Motor neuron (in vitro differentiated cells): ENCODE measurements around the gene FOXN3. TPM values are rescaled to one million over a fixed set of nuclear protein-coding genes. Genes with fewer than 3 reads are reported as not detected.
"Not testable (repeated sequence)": the region's sequence is repeated elsewhere in the genome, so short reads cannot be mapped to it uniquely, and the experiment has no call there.

Experiments used
- ATAC-seq, 8 experiments: fragments of 200-7000 bp; cut with Tn5 transposase; replicated peaks in 6 of 8; 2 replicates each; pipeline ENCODE4 v1.8.0; 2021; ENCODE audit warnings: mild to moderate bottlenecking in 8 of 8, moderate library complexity in 8 of 8
- H3K27ac ChIP-seq, 2 donors: fragments of 250-450 bp; sonication (Bioruptor Pico); 2 replicates each; pipeline ENCODE4 v1.9.0; 2021; ENCODE audit warnings: antibody characterized with exemption in 2 of 2, mild to moderate bottlenecking in 2 of 2, moderate library complexity in 1 of 2
- H3K4me1 ChIP-seq, 2 donors: fragments of 250-450 bp; sonication (Bioruptor Pico); replicated peaks in 1 of 2; 2 replicates each; pipeline ENCODE4 v1.6.1; 2021; ENCODE audit warnings: antibody characterized with exemption in 2 of 2, mild to moderate bottlenecking in 2 of 2, moderate library complexity in 1 of 2
- H3K4me3 ChIP-seq, 5 donors: fragments of 250-450 bp; sonication (Bioruptor Pico); 2 replicates each; pipeline ENCODE4 v1.9.0; 2021; ENCODE audit warnings: antibody characterized with exemption in 5 of 5, mild to moderate bottlenecking in 5 of 5, moderate library complexity in 4 of 5
- WGBS, 10 experiments: fragments of 450-650 bp; shearing (Covaris generic); methylation state at CpG; one replicate each; pipeline ENCODE4 v1.0.0; 2022; 5-methylcytosine and 5-hydroxymethylcytosine counted together
- in situ Hi-C, 9 experiments: fragments of 400-800 bp; cut with MboI; loops; one replicate each; pipeline ENCODE4 v1.15.0; 2021; ENCODE audit warnings: low sequenced_read_pairs in 9 of 9, low pct_unique_long_range_greater_than_20kb in 2 of 9; ENCODE audit not compliant: unreplicated experiment in 9 of 9
- total RNA-seq, 8 experiments: library from RNA; unstranded; fragments of 300-600 nt; gene quantifications; 2 replicates each; pipeline versions ENCODE4 v1.2.3 to v1.2.4, GENCODE V29; 2022

The FOXN3 gene
- total RNA-seq, 8 experiments from 2014 or later: 20.2 to 75.8 (median 26.8) TPM

- Histone ChIP-seq H3K27ac (peak overlapping the region; percentile 65 to 78), H3K4me3 (no peak overlapping the region), H3K4me1 (peaks cover 22% of the 10 kb centered on the region in 2 donors)
- in situ Hi-C loops: no loop called here
- WGBS, 10 experiments: 0 to 35% (median 6%) methylated on average over 1 to 4 of the region's 4 CpGs; no CpG with 5 or more reads in 2 of the 10 experiments
- ATAC-seq: peak in 5 of 8 experiments; percentile 98 to 99 (median 98)
Observed at GRCh38 chr14:89121968-89122620, 294.9 kb downstream of the FOXN3 start.

GRCh38 chr14:89117012-89117411, 300.0 kb downstream of the FOXN3 start:
- H3K4me1 ChIP-seq: peaks cover 21 to 24% of the 10 kb centered on the region in 2 donors
- ATAC-seq: peak in 5 of 8 experiments; percentile 27 to 74 (median 56)
- no peak overlapping the region for H3K4me3 ChIP-seq
- in situ Hi-C loops: no loop called here
- whole genome bisulfite sequencing, 10 experiments: 0 to 67% methylated on average over 1 of the region's 5 CpGs; no CpG with 5 or more reads in 8 of the 10 experiments
- no peak overlapping the region for H3K27ac ChIP-seq

GRCh38 chr14:89114109-89114508, 302.9 kb downstream of the FOXN3 start:
- no peak overlapping the region for H3K4me3 ChIP-seq
- in situ Hi-C loops: no loop called here
- ATAC-seq: no peak
- no peak overlapping the region for H3K27ac ChIP-seq
- H3K4me1 ChIP-seq: peaks cover 15 to 18% of the 10 kb centered on the region in 2 donors

- peaks cover 14 to 16% of the 10 kb centered on the region in 2 donors for H3K4me1 ChIP-seq
- WGBS, 10 experiments: 20 to 100% (median 92%) methylated on average over 1 to 9 of the region's 18 CpGs; no CpG with 5 or more reads in 2 of the 10 experiments
- in situ Hi-C loops: no loop called here
- H3K27ac ChIP-seq: no peak overlapping the region
- peak in 2 of 8 experiments; percentile 45 to 67 for ATAC-seq
- no peak overlapping the region for H3K4me3 ChIP-seq
Observed at GRCh38 chr14:89112720-89113119, 304.3 kb downstream of the FOXN3 start.

GRCh38 chr14:89111766-89112543, 305.1 kb downstream of the FOXN3 start:
- in situ Hi-C loops, H3K4me3 ChIP-seq, ATAC-seq: not testable (repeated sequence)
- 30 to 84% (median 80%) methylated on average over 3 to 7 of the region's 25 CpGs; no CpG with 5 or more reads in 7 of the 10 experiments for WGBS, 10 experiments
- Histone ChIP-seq H3K27ac (peak overlapping the region in 1 of 2 donors; percentile 60), H3K4me1 (peaks cover 10 to 13% of the 10 kb centered on the region in 2 donors)

GRCh38 chr14:89111232-89111631, 305.8 kb downstream of the FOXN3 start:
- H3K4me3 ChIP-seq, H3K27ac ChIP-seq, in situ Hi-C loops, ATAC-seq: not testable (repeated sequence)
- 71 to 100% (median 100%) methylated on average over 1 to 5 of the region's 13 CpGs; no CpG with 5 or more reads in 4 of the 10 experiments for WGBS, 10 experiments
- H3K4me1 ChIP-seq: peaks cover 7 to 11% of the 10 kb centered on the region in 2 donors

GRCh38 chr14:89110110-89110509, 306.9 kb downstream of the FOXN3 start:
- Histone ChIP-seq H3K27ac (no peak overlapping the region), H3K4me3 (no peak overlapping the region), H3K4me1 (peaks cover 7 to 11% of the 10 kb centered on the region in 2 donors)
- in situ Hi-C loops: no loop called here
- 44 to 94% (median 85%) methylated on average over 2 to 9 of the region's 9 CpGs; no CpG with 5 or more reads in 4 of the 10 experiments for WGBS, 10 experiments
- ATAC-seq: no peak

GRCh38 chr14:89108608-89109007, 308.4 kb downstream of the FOXN3 start:
- no peak for ATAC-seq
- in situ Hi-C loops: no loop called here
- H3K4me1 ChIP-seq: peaks cover 7 to 11% of the 10 kb centered on the region in 2 donors
- no peak overlapping the region for H3K27ac ChIP-seq
- no peak overlapping the region for H3K4me3 ChIP-seq
- 40 to 100% (median 100%) methylated on average over 1 to 4 of the region's 4 CpGs; no CpG with 5 or more reads in 5 of the 10 experiments for WGBS, 10 experiments

GRCh38 chr14:89107626-89108025, 309.4 kb downstream of the FOXN3 start:
- WGBS, 10 experiments: 49 to 100% (median 78%) methylated on average over 1 to 5 of the region's 5 CpGs; no CpG with 5 or more reads in 5 of the 10 experiments

More at GRCh38 chr14:89107626-89108025, 309.4 kb downstream of the FOXN3 start:
- Histone ChIP-seq H3K4me3 (no peak overlapping the region), H3K4me1 (peaks cover 7 to 9% of the 10 kb centered on the region in 2 donors), H3K27ac (no peak overlapping the region)
- no peak for ATAC-seq
- in situ Hi-C loops: no loop called here
